Astrocyte (in vitro differentiated cells and primary cell): ENCODE results near the gene SLCO4A1.

Experiments
- CTCF ChIP-seq: IDR thresholded peaks from 2 replicates; pipeline ENCODE4 v1.5.1; 2011; ENCODE audit warnings: low read depth, mild to moderate bottlenecking, inconsistent platforms, low read length, moderate library complexity; ENCODE audit not compliant: insufficient read depth
- EZH2 ChIP-seq: IDR thresholded peaks from 2 replicates; pipeline ENCODE4 v1.6.1; 2012; ENCODE audit warnings: mild to moderate bottlenecking, low read length, inconsistent platforms; ENCODE audit not compliant: insufficient read depth

- no peak for TF ChIP-seq CTCF
- TF ChIP-seq EZH2 = no peak
Observed at GRCh38 chr20:62656197-62656918, 14.1 kb downstream of the SLCO4A1 start.
